WTC11 (cell line): Measurements from ENCODE around the gene CACNA1C.

Experiments
- CREB1 ChIP-seq: sonication (generic); formaldehyde crosslinking; IDR thresholded peaks from 2 replicates; pipeline ENCODE4 v1.8.0; 2023; ENCODE audit warnings: mild to moderate bottlenecking, missing genetic modification reagents
- SP1 ChIP-seq: sonication (generic); formaldehyde crosslinking; conservative IDR thresholded peaks from 2 replicates; pipeline ENCODE4 v1.8.1; 2022; ENCODE audit warnings: missing genetic modification reagents
- USF1 ChIP-seq: sonication (generic); formaldehyde crosslinking; IDR thresholded peaks from 2 replicates; pipeline ENCODE4 v1.8.0; 2022; ENCODE audit warnings: mild to moderate bottlenecking, missing genetic modification reagents
- TF ChIP-seq, protein P1 (sequence below): sonication (generic); formaldehyde crosslinking; IDR thresholded peaks from 2 replicates; pipeline ENCODE4 v1.8.1; 2022; ENCODE audit warnings: mild to moderate bottlenecking, missing genetic modification reagents, moderate library complexity, borderline replicate concordance
- TF ChIP-seq, protein P2 (sequence below): sonication (generic); formaldehyde crosslinking; IDR thresholded peaks from 2 replicates; pipeline ENCODE4 v1.8.1; 2023; ENCODE audit warnings: mild to moderate bottlenecking, missing genetic modification reagents, moderate library complexity
- TF ChIP-seq, protein P3 (sequence below): fragments of 200-600 bp; IDR thresholded peaks from 2 replicates; pipeline ENCODE4 v1.8.0; 2022; ENCODE audit warnings: antibody characterized with exemption

DNA sequence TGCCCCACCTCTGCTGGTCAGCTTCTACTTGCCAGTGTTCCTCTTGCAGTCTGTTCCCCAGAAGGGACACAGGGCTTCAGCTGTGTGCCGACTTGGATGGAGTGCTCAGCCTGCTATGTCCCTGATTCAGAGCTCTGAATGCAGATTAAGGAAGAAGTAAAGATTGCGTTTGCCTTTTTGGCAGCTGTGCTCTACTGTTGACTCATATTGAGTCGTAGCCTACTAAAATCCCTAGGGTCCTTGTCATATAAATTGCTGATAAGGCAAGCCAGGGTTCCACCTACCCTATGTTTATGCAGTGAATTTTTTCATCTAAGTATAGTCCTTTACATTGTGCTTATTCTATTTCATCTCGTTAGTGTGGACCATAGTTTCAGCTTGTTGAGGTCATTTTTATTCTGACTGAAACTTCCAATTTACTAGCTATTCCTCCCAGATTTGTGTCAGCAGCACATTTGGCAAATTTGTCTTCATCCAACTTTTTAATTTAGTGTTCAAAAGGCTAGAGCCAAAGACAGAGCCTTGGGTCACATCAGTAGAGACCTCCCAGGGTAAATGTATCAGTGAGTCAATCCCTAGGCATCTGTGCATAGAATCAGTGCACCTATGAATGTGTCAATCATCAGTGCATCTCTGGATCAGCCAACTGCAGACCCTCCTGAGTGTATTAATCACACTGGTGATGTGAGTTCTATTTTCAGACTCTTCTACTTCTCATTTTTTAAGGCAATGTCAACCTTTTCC lies 31.9 kb downstream of the CACNA1C start:
- TF ChIP-seq USF1 (CRISPR knock-in tag) (no peak), SP1 (CRISPR knock-in tag) (no peak), CREB1 (CRISPR knock-in tag) (no peak)
- TF ChIP-seq, protein P1, sequence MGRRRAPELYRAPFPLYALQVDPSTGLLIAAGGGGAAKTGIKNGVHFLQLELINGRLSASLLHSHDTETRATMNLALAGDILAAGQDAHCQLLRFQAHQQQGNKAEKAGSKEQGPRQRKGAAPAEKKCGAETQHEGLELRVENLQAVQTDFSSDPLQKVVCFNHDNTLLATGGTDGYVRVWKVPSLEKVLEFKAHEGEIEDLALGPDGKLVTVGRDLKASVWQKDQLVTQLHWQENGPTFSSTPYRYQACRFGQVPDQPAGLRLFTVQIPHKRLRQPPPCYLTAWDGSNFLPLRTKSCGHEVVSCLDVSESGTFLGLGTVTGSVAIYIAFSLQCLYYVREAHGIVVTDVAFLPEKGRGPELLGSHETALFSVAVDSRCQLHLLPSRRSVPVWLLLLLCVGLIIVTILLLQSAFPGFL (CRISPR knock-in tag), result no peak
- TF ChIP-seq, protein P2, sequence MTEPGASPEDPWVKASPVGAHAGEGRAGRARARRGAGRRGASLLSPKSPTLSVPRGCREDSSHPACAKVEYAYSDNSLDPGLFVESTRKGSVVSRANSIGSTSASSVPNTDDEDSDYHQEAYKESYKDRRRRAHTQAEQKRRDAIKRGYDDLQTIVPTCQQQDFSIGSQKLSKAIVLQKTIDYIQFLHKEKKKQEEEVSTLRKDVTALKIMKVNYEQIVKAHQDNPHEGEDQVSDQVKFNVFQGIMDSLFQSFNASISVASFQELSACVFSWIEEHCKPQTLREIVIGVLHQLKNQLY, result no peak
- TF ChIP-seq, protein P3, sequence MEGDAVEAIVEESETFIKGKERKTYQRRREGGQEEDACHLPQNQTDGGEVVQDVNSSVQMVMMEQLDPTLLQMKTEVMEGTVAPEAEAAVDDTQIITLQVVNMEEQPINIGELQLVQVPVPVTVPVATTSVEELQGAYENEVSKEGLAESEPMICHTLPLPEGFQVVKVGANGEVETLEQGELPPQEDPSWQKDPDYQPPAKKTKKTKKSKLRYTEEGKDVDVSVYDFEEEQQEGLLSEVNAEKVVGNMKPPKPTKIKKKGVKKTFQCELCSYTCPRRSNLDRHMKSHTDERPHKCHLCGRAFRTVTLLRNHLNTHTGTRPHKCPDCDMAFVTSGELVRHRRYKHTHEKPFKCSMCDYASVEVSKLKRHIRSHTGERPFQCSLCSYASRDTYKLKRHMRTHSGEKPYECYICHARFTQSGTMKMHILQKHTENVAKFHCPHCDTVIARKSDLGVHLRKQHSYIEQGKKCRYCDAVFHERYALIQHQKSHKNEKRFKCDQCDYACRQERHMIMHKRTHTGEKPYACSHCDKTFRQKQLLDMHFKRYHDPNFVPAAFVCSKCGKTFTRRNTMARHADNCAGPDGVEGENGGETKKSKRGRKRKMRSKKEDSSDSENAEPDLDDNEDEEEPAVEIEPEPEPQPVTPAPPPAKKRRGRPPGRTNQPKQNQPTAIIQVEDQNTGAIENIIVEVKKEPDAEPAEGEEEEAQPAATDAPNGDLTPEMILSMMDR, result no peak
